HG03066 (cell line): ENCODE data around the gene CD93.

Experiments used
- ATAC-seq: cut with Tn5 transposase; IDR thresholded peaks from one replicate; pipeline ENCODE4 v1.9.1; 2021; ENCODE audit warnings: low read depth; ENCODE audit not compliant: unreplicated experiment

CD93 gene

GRCh38 chr20:23120936-23121750, 35.0 kb upstream of the CD93 start:
- no peak for ATAC-seq

GRCh38 chr20:23120261-23120660, 34.1 kb upstream of the CD93 start:
- no peak for ATAC-seq

- ATAC-seq = no peak
These were observed 33.5 kb upstream of the CD93 start for GRCh38 chr20:23119456-23120216.

GRCh38 chr20:23118766-23119165, 32.6 kb upstream of the CD93 start:
- no peak for ATAC-seq

- ATAC-seq = peak; percentile 49
These were observed 32.0 kb upstream of the CD93 start for GRCh38 chr20:23118144-23118543.

GRCh38 chr20:23117738-23118137, 31.6 kb upstream of the CD93 start:
- ATAC-seq = no peak

GRCh38 chr20:23116311-23117089, 30.4 kb upstream of the CD93 start:
- ATAC-seq = no peak

GRCh38 chr20:23115822-23116221, 29.7 kb upstream of the CD93 start:
- no peak for ATAC-seq

GRCh38 chr20:23114448-23115082, 28.4 kb upstream of the CD93 start:
- ATAC-seq = no peak

- no peak for ATAC-seq
These were observed 27.9 kb upstream of the CD93 start for GRCh38 chr20:23114018-23114417.

- no peak for ATAC-seq
These were observed 26.5 kb upstream of the CD93 start for GRCh38 chr20:23112595-23112994.

GRCh38 chr20:23111944-23112342, 25.8 kb upstream of the CD93 start:
- ATAC-seq = no peak

GRCh38 chr20:23111307-23111943, 25.3 kb upstream of the CD93 start:
- ATAC-seq = no peak

- ATAC-seq = no peak
These were observed 22.7 kb upstream of the CD93 start for GRCh38 chr20:23108871-23109270.

GRCh38 chr20:23107466-23107865, 21.3 kb upstream of the CD93 start:
- no peak for ATAC-seq

- no peak for ATAC-seq
These were observed 20.2 kb upstream of the CD93 start for GRCh38 chr20:23106271-23106851.

GRCh38 chr20:23105193-23105592, 19.1 kb upstream of the CD93 start:
- no peak for ATAC-seq

GRCh38 chr20:23103284-23104018, 17.3 kb upstream of the CD93 start:
- no peak for ATAC-seq

- no peak for ATAC-seq
These were observed 15.7 kb upstream of the CD93 start for GRCh38 chr20:23101696-23102406.
